NCI-H748 treated with DMSO at 0.1 percent for 48 hours (cell line): ENCODE measurements around the gene FMOD.
A peak's percentile ranks its signal among the peaks of the same experiment; 100 is the strongest.
"Not testable (repeated sequence)": the region's sequence is repeated elsewhere in the genome, so short reads cannot be mapped to it uniquely, and the experiment has no call there.

Experiments
- DNase-seq: peaks from one replicate; lab custom pipeline; 2025; lab: John Stamatoyannopoulos, UW

FMOD gene

DNA sequence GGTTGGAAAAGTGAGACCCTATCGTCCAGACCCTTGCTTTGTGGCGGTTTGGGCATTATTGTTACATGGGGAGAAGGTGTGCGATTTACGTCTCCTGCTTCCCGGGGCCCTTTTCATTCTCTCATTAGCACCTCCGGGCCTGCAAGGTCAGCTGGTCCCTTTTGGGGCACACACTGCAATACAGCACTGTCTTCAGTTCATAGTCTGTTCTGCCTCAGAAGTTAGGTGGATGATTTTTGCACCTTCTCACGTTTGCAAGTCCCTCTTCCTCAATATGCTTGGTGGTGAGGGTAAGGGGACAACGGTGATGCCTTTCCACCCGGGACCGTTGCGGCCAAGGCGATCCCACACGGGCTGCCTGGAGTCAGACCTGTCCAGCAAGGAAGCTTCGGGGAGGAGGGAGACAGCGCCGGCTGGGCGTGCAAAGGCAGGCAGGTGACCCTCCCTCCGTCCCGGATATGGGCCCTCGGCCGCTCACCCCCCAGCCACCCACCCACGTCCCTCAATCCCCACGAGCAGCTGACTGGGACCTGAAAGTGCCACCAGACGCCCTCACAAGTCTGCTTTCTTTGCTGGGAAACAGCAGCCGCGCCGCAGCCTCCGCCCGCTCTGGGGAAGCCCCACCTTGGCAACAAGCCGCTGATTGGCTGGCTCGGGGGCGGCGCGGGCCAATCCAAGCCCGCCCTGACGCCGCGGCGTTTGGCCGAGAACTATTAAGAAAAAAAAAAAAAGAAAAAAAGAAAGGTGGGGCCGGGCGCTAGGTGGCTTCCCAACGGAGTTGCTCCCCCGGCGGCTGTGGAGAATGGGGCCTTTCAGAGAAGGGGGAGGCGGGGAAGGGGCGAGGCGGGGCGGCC, 23.9 kb downstream of the FMOD start:
- DNase-seq, result peak; percentile 72

GRCh38 chr1:203325418-203326091, 25.4 kb downstream of the FMOD start:
- DNase-seq, result peak; percentile 71

- DNase-seq, result peak; percentile 44
These were observed 25.9 kb downstream of the FMOD start for GRCh38 chr1:203325026-203325417.

GRCh38 chr1:203324105-203325025, 26.6 kb downstream of the FMOD start:
- no peak for DNase-seq

- no peak for DNase-seq
These were observed 27.3 kb downstream of the FMOD start for GRCh38 chr1:203323587-203323986.

- peak; percentile 32 for DNase-seq
These were observed 28.3 kb downstream of the FMOD start for GRCh38 chr1:203322500-203323179.

GRCh38 chr1:203321273-203322052, 29.5 kb downstream of the FMOD start:
- DNase-seq, result no peak

DNA sequence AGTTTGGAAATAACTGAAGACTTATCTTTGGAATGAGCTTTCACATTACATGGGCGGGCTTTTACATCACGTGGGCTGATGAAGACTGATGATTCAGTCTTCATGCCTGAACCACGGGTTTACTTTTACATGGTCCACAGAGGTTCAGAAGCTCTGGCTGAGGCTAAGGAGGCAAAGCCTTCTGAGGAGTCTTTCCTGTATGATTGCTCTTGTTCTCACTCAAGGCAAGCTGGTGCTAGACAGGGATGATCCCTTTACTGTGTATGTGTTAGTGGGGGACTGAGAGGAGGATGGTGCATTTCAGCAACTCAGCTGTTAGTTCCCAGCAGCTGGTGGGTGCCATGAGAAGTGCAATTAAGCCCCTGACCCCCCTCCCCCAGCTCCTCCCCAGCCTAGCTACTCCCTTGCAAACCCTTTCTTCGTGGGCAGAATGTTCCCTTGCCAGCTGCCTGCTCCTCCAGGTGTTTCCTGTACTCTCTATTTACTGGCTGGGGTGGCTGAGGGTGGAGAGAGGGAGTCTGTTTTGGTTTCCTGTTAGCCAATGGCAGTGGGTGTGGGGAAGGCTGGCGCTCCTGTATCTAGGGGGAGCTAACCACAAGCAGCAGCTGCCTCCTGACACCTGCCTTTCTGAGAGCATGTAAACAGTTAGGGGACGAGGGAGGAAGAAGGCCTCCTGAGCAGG, 30.2 kb downstream of the FMOD start:
- DNase-seq, result peak; percentile 86

GRCh38 chr1:203318229-203318517, 32.7 kb downstream of the FMOD start:
- no peak for DNase-seq

GRCh38 chr1:203317429-203318228, 33.3 kb downstream of the FMOD start:
- no peak for DNase-seq

DNA sequence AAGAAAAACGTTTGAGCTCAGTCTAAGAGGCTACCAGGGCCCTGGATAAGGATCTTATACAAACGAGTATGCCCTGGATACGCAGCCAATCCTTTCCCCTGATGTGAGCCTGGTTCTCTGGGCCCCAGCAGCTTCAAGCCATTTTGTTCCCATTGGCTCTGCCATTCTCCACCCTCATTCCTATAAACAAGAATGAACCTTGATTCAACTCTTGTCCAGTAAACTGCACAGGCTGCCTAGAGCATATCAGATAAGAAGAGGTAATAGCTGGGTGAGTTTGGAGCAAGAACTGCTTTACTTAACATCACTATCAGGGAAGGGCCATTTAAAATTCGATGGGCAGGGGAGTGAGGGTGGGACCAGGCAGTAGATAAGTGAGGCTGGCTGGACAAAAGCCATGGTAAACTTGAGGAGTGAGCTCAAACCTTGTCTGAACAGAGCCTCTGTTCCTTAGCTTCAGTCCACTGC, 34.3 kb downstream of the FMOD start:
- no peak for DNase-seq

- not testable (repeated sequence) for DNase-seq
These were observed 36.7 kb downstream of the FMOD start for GRCh38 chr1:203314025-203314759.

DNA sequence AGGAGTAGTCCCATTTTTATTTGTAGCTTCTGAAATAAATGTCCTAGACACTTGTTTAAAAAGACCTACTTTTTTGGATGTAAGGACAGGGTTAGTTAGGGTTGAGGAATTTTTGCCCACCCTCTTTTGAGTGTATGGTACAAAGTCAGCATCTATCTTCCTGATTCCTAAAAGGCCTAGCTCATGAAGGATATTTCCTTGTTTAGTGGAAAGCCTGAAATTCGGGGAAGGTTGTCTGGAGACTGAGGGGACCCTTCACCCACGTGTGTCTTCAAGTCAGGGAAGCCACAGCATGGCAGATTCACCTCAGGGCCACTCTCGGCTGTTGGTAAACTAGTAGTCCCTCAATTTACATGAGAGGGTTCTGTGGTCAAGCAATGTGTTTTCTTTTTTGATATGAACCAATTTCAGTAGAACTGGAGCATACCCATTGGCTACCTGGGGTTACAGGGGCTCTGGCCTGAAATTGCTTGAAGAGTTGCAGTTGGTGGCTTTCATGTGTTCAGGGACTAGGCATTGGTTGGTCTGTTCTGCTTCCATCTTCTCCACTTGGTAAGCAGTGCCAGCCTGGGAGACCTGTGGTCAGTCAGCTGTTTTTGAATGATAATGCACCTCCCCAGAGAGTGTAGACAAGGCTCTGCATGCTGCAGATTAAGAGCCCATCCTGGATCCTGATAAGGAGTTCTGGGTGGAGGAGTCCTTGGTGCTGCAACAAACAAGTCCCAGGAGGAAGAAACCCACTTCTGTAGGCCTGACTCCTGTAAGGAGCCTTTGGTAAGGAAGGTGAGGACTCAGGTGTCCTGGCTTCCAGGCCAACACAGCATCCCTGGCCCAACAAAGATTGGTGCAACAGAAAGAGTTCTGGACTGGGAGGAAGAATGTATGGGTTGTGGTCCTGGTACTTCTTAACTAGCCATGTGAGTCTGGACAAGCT, 39.3 kb downstream of the FMOD start:
- no peak for DNase-seq

GRCh38 chr1:203308923-203309331, 42.0 kb downstream of the FMOD start:
- DNase-seq, result no peak

DNA sequence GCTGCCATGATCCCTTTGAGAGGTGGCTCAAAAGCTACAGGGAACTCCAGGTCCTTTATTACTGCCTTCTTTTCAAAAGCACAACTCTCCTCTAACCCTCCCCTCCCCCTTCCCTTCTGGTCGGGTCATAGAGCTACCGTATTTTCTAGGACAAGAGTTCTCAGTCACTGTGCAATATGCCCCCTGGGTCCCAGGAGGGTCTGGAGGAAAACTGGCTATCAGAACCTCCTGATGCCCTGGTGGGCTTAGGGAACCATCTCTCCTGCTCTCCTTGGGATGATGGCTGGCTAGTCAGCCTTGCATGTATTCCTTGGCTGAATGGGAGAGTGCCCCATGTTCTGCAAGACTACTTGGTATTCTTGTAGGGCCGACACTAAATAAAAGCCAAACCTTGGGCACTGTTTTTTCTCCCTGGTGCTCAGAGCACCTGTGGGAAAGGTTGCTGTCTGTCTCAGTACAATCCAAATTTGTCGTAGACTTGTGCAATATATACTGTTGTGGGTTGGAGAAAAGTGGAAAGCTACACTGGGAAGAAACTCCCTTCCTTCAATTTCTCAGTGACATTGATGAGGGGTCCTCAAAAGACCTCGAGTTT, 42.5 kb downstream of the FMOD start:
- no peak for DNase-seq

GRCh38 chr1:203307641-203308126, 43.2 kb downstream of the FMOD start:
- no peak for DNase-seq

GRCh38 chr1:203306965-203307541, 43.9 kb downstream of the FMOD start:
- DNase-seq, result no peak
